GM21381 (cell line): ENCODE measurements around the gene ECSCR.
"Not testable (repeated sequence)": the region's sequence is repeated elsewhere in the genome, so short reads cannot be mapped to it uniquely, and the experiment has no call there.

Experiments used
- ATAC-seq: cut with Tn5 transposase; IDR thresholded peaks from one replicate; pipeline ENCODE4 v1.9.1; 2021; ENCODE audit warnings: mild to moderate bottlenecking, moderate library complexity; ENCODE audit not compliant: unreplicated experiment

The ECSCR gene

DNA sequence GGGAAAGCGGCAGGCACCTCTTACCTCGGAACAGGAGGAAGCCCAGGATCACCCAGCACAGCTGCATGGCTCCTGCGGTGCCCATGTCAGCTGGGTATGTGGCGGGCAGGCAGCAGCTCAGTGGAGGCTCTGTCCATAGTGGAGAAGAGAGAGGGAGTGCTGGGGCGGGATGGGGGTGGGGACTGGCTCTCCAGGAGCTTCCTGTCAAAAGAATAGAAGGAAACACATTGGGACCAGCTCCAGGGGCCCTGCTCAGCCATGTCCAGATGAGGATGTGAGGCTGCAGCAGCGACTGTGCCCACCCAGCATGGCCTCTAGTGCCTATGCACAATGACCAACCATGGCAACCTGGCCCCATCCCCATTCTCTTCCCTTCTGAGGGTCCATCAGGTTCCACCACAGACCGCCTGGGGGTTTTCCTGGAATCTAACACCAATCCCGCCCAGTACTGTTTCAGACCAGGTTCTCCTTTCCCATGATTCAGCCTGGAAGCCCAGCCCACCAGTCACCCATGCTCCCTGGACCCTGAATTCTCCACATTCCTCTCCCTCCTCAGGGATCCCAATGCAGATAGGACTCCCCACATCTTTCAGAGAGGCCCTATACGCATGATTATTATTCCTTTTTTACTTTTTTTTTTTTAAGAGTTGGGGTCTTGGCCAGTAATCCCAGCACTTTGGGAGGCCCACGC lies at the start of gene ECSCR:
Gene ECSCR (minus strand): TSS at position 158 of the 691 bp plus-strand sequence. CDS start 73 bp downstream, at position 85.
- ATAC-seq, result no peak

- not testable (repeated sequence) for ATAC-seq
Observed at GRCh38 chr5:139504722-139505121, 42.2 kb upstream of the ECSCR start.

GRCh38 chr5:139503879-139504278 lies 41.3 kb upstream of the ECSCR start:
- not testable (repeated sequence) for ATAC-seq

DNA sequence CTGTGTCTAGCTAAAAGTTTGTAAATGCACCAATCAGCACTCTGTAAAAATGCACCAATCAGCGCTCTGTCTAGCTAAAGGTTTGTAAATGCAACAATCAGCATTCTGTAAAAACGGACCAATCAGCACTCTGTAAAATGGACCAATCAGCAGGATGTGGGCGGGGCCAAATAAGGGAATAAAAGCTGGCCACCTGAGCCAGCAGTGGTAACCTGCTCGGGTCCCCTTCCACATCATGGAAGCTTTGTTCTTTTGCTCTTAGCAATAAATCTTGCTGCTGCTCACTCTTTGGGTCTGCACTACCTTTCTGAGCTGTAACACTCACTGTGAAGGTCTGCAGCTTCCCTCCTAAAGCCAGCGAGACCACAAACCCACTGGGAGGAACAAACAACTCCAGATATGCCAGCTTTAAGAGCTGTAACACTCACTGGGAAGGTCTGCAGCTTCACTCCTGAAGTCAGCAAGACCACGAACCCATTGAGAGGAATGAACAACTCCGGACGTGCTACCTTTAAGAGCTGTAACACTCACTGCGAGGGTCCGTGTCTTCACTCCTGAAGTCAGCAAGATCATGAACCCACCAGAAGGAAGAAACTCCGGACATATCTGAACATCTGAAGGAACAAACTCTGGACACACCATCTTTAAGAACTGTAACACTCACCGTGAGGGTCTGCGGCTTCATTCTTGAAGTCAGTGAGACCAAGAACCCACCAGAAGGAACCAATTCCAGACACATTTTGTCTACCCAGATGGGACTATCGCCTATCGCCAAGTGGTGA lies 40.7 kb upstream of the ECSCR start:
- not testable (repeated sequence) for ATAC-seq

DNA sequence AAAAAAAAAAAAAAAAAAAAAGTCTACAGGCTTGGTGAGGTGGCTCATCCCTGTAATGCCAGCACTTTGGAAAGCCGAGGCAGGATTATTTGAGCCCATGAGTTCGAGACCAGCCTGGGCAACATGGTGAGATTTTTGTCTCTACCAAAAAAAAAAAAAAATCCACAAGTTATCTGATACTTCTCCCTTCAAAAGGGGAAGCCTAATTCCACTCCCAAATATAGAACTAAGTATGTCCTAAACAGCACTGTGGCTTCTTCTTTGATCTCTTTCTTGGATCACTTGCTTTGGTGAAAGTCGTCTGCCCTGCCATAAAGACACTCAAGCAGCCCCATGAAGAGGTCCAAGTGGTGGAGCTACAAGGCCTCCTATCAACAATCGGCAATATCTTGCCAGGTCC lies 38.8 kb upstream of the ECSCR start:
- no peak for ATAC-seq

DNA sequence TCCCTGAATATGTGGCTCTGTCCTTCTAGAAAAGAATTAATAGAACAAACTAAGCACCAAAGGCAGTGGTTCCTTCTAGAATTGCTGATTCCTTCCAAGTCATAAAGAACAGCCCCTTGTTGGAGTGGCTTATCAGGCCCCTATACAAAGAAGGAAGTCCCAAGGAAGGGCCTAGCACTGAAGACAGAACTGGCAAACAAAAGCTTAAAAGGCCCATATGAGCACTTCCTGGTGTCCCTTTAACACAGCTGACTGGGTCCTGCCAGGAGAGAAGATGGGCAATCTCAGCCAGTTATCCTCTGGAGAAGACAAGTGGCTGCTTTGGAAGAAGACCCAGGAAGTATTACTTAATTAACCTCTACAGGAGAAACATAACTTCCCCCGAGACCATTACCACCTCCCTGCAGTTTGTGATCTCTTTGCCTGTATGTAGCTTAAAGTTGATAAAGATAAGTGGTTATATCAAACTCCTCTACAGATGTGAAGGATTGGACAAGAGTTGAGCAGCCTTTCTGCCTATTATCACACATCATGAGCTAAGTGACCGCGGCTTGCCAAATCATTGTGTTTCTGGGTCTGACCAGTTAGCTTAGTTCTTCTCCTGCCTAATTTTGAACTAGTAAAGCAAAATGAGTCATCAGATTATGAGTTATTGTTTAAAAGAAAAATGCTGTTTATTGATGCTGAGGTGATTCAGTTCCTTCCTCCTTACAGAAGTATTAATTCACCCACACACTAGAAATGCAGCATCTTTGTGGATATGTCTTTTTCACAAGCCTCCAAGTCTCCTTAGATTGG lies 33.3 kb upstream of the ECSCR start:
- no peak for ATAC-seq

DNA sequence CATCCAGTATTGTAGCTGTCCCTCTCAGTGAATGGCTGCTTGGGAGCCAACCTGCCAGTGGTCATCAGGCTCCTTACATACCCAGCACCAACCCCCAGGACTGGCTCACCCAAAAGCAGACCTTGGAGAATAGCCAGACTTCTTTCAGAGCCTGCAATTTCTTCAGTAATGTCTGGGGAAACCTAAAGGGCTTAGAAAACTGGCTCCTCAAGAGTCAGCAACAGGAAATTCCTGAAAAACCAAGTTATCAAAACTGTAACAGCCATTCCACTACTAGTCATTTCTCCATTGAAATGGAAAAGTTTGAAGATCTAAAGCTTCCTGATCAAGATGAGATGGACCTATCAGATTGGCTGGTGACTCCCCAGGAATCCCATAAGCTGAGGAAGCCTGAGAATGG lies 32.3 kb upstream of the ECSCR start:
- ATAC-seq, result no peak

DNA sequence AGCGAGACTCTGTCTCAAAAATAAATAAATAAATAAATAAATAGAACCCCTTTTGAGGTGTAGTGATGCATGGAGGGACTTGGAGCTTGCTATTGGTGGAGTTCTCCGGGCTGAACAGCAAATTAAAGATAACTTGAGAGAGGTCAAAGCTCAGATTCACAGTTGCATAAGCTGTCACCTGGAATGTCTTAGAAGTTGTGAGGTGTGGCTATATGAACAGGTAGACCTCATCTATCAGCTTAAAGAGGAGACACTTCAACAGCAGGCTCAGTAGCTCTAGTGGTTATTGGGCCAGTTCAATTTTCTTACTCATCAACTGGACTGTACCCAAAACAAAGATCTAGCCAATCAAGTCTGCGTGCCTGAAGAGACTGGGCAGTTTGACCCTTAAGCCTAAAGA lies 31.7 kb upstream of the ECSCR start:
- ATAC-seq, result no peak

DNA sequence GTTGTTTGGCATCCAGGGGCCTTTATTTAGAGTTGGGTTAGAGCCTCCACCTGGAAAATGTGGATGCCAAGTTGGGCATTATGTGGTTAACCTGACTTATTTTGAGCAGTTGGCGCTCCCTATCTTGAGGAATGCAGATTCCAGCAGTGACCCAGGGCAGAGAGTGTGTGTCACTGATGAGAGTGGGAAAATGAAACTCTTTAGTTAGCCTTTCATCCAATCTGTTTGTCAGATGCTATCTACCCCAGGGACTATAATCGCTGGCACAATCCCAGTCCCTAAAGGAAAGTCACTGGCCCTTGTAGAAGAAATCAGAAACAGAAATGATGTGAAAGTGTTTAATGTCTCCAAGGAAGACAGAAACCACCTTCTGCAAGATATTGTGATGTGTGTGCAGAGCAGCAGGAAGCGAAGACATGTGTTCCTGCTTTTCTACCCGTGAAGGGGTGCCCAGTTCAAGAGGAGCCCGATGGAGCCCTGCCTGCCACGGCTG lies 30.2 kb upstream of the ECSCR start:
- ATAC-seq, result no peak

DNA sequence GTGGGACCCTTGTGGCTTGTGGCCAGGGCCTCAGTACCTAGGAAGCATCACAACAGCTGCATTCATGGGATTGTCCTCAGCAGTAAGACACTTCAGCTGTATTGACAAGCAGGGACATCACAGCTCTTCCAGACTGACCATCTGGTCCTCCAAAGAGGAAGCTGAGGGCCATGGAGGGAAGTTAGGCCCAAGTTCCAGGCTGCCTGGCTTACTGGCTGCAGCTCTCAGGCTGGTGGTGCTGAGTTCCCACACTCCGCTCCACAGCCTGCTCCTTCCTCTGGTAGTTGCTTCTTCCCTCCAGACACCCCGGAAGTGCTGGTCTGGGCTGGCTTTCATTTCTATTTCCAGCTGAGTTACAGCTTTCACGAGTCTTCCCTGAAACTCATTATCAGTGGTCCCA lies 25.7 kb upstream of the ECSCR start:
- ATAC-seq, result no peak

- ATAC-seq, result no peak
Observed at GRCh38 chr5:139486201-139486600, 23.7 kb upstream of the ECSCR start.

DNA sequence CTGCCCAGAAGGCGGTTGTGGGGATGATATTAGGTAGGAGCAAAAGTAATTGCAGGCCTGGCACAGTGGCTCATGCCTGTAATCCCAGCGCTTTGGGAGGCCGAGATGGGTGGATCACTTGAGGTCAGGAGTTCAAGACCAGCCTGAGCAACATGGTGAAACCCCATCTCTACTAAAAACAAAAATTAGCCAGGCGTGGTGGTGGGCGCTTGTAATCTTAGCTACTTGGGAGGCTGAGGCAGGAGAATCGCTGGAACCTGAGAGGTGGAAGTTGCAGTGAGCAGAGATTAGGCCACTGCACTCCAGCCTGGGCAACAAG lies 20.3 kb upstream of the ECSCR start:
- not testable (repeated sequence) for ATAC-seq

DNA sequence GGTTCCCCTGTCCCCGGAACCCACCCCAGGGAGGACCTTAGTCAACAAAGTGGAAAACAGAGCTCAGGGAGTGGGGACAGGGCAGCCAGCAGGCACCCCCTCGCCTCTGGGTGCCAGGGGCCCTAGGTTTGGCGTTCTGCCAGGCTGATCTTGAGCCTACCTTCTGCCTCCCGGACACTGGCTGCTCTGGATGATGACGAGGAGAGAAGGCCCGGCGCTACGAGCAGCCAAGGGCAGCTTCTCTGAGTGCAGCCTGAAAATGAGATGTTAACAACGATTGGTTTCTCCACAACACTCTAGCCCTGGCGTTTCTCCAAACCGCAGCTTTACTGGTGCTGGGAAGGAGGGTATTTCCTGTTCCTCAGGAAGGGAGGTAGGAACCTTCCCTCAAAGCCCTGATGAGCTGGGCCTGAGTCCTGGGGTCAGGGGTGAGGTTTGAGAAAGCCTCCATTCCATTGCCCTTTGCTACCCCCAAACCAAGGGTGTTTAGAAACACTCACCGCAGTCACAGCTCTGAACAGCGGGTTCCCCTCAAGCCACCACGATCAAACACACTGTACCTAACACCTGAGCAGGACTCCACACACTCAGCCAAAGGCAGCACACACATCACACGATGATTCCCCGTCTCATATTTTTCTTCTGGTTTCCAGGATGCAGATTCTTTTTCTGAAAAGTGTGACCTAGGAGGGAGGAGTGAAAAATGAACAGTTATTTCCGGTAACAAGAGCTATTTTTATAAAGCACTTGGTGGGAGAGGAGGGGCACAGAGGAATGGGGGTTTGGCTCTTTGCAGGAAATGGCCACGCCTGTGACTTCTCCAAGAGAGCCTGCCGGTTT lies 19.7 kb upstream of the ECSCR start, which contains the start of gene STING1:
Gene STING1 (minus strand): TSS at position 709 of the 840 bp plus-strand sequence. CDS start 1,054 bp downstream, outside the sequence.
- peak; percentile 60 for ATAC-seq

DNA sequence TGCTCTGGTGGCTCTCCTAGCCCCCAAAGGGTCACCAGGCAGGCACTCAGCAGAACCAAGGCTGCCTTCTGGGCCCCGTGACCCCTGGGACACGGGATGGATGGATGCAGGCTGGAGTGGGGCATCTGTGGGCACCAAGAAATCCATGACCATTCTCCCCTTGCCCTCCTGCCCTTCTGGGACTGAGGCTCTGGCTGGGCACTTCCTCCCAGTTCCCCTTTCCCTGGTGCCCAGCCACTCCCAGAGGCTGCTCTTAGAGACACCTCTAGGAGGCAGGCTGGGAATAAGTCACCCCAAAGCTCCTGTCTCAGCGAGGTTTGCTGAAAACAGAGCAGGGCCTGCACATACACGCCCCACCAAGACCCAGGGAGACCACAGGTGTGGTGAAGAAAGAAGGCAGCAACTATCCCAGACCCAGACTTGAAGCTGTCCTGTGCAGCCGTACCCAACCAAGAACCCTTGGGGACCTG lies 19.1 kb upstream of the ECSCR start:
- peak; percentile 17 for ATAC-seq

GRCh38 chr5:139481122-139481533 lies 18.6 kb upstream of the ECSCR start:
- ATAC-seq, result no peak

- not testable (repeated sequence) for ATAC-seq
Observed at GRCh38 chr5:139479729-139480128, 17.2 kb upstream of the ECSCR start.

DNA sequence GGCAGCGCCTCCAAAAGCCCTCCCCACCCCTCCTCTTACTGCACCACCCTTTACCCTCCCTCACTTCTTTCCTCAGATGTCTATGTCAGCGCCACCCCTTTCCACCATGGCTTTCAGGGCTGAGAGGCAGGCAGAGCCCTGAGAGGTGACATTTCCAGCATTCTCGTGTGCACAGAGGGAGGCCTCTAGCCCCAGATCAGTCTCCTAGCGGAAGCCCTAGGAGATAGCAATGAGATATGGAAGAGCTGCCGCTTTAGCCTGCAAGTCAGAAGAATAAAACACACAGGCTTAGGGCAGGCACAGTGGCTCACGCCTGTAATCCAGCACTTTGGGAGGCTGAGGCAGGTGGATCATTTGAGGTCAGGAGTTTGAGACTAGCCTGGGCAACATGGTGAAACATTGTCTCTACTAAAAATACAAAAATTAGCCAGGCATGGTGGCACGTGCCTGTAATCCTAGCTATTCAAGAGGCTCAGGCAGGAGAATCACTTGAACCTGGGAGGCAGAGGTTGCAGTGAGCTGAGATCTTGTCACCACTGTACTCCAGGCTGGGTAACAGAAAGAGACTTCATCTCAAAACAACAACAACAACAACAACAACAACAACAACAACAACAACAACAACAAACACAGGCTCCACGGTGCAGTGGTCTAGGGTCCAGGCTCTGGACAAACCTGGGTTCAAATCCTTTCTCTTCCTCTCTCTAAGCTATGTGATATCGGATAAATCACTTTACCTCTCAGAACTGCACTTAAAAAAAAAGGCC lies 16.3 kb upstream of the ECSCR start:
- ATAC-seq, result not testable (repeated sequence)

DNA sequence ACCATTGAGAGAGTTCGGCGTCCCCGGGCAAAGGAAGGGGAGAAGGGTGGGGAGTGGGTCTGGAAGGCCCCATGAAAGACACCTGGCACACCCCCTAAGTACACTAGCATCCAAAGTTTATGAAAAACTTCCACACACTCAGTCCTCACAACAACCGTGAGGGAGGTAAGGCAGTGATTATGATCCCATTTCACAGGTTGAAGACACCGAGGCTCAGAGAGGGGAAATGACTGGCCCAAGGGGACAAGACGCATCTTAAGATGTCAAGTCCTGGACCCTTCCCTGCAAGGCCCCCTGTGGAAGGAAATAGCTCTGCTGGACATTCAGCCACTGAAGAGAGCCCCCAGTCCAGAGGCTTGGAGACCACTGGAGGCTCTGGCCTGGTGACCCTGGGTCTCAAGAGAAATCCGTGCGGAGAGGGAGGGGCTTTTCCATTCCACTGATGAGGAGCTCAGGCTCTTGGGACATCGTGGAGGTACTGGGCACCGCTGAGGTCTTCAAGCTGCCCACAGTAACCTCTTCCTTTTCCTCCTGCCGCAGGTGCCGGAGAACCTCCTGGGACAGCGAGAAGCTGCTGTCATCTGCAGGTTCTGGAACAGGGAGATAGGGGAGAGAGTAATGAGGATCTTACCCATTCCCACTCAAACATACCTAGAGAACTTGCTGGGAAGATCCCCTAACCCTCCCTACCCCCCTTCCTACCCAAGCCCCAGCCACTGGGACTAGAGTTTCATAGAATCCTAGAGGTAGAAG lies 13.5 kb upstream of the ECSCR start:
- ATAC-seq, result no peak
